A549 (cell line): ENCODE measurements around the gene MRPS16.

Experiments used
- CBX8 ChIP-seq: fragments of 200-600 bp; sonication (generic); IDR thresholded peaks from 2 replicates; pipeline ENCODE4 v1.6.1; 2016
- CHD2 ChIP-seq: fragments of 150-350 bp; IDR thresholded peaks from 2 replicates; pipeline ENCODE4 v1.6.1; 2014; ENCODE audit warnings: low read length; ENCODE audit not compliant: partially characterized antibody
- CTCF ChIP-seq: fragments of >200 bp; sonication (Bioruptor Twin); formaldehyde crosslinking; IDR thresholded peaks from 3 replicates; pipeline ENCODE4 v1.5.1; 2016
- EP300 ChIP-seq, 2 experiments: fragments of >200 bp; sonication (Bioruptor Twin); formaldehyde crosslinking; IDR thresholded peaks; 2 replicates in 1 of 2; 3 replicates in 1 of 2; pipeline ENCODE4 v1.6.1; 2016 to 2017
- FOSL2 ChIP-seq, 2 experiments: fragments of 450-650 bp in 1 of 2; fragments of >200 bp in 1 of 2; sonication (Bioruptor Twin) in 1 of 2; formaldehyde crosslinking; IDR thresholded peaks; 2 replicates each; pipeline versions ENCODE4 v1.5.0 to v1.6.1; 2016 to 2020; ENCODE audit warnings: mild to moderate bottlenecking in 1 of 2, moderate library complexity in 1 of 2
- FOXS1 ChIP-seq: fragments of 250-450 bp; sonication (Bioruptor Pico); IDR thresholded peaks from 2 replicates; pipeline ENCODE4 v1.5.0; 2020; ENCODE audit warnings: mild to moderate bottlenecking, moderate library complexity
- GATA3 ChIP-seq: IDR thresholded peaks from 2 replicates; pipeline ENCODE4 v1.6.1; 2012; ENCODE audit warnings: borderline replicate concordance
- JUN ChIP-seq, 2 experiments: fragments of >200 bp; sonication (Bioruptor Twin); formaldehyde crosslinking; IDR thresholded peaks; 2 replicates in 1 of 2; 3 replicates in 1 of 2; pipeline ENCODE4 v1.6.1; 2016 to 2017
- KDM1A ChIP-seq: fragments of 200-600 bp; sonication (generic); IDR thresholded peaks from 2 replicates; pipeline ENCODE4 v1.6.1; 2016; ENCODE audit warnings: low read depth, mild to moderate bottlenecking
- POLR2A ChIP-seq: IDR thresholded peaks from 2 replicates; pipeline ENCODE4 v1.6.1; 2012; ENCODE audit warnings: mild to moderate bottlenecking, low read length
- RFX5 ChIP-seq: fragments of 450-650 bp; IDR thresholded peaks from 2 replicates; pipeline ENCODE4 v1.7.1; 2014; ENCODE audit warnings: antibody characterized with exemption, mild to moderate bottlenecking, moderate library complexity
- USF2 ChIP-seq: fragments of 450-650 bp; IDR thresholded peaks from 2 replicates; pipeline ENCODE4 v1.6.1; 2014; ENCODE audit warnings: antibody characterized with exemption
- TF ChIP-seq, protein P1 (sequence below): IDR thresholded peaks from 2 replicates; pipeline ENCODE4 v1.6.1; 2012

GRCh38 chr10:73287441-73287840 is 35.0 kb upstream of the MRPS16 start:
- TF ChIP-seq, protein P1, sequence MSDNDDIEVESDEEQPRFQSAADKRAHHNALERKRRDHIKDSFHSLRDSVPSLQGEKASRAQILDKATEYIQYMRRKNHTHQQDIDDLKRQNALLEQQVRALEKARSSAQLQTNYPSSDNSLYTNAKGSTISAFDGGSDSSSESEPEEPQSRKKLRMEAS, result no peak
- no peak for TF ChIP-seq FOXS1 (CRISPR knock-in tag)
- no peak for TF ChIP-seq CTCF
- TF ChIP-seq CBX8, result no peak
- TF ChIP-seq EP300 (IDR thresholded peaks at IDR 0.05), result no peak
- TF ChIP-seq KDM1A, result no peak
- TF ChIP-seq USF2, result no peak
- TF ChIP-seq CHD2, result no peak
- no peak for TF ChIP-seq JUN (IDR thresholded peaks at IDR 0.05)
- TF ChIP-seq FOSL2 (IDR thresholded peaks at IDR 0.05), result no peak
- TF ChIP-seq FOSL2 (CRISPR knock-in tag; IDR thresholded peaks at IDR 0.05), result no peak
- TF ChIP-seq POLR2A, result no peak
- TF ChIP-seq RFX5, result no peak
- TF ChIP-seq GATA3, result no peak
